Measurements from ENCODE around the gene BABAM1. TPM values are rescaled to one million over a fixed set of nuclear protein-coding genes. Genes with fewer than 3 reads are reported as not detected.

The BABAM1 gene
- total and polyA plus RNA-seq, 9 of the 15 experiments (the other 6 are each of a cell fraction or from before 2014, with no cell fraction given), result 14.7 to 160 (median 113) TPM

DNA sequence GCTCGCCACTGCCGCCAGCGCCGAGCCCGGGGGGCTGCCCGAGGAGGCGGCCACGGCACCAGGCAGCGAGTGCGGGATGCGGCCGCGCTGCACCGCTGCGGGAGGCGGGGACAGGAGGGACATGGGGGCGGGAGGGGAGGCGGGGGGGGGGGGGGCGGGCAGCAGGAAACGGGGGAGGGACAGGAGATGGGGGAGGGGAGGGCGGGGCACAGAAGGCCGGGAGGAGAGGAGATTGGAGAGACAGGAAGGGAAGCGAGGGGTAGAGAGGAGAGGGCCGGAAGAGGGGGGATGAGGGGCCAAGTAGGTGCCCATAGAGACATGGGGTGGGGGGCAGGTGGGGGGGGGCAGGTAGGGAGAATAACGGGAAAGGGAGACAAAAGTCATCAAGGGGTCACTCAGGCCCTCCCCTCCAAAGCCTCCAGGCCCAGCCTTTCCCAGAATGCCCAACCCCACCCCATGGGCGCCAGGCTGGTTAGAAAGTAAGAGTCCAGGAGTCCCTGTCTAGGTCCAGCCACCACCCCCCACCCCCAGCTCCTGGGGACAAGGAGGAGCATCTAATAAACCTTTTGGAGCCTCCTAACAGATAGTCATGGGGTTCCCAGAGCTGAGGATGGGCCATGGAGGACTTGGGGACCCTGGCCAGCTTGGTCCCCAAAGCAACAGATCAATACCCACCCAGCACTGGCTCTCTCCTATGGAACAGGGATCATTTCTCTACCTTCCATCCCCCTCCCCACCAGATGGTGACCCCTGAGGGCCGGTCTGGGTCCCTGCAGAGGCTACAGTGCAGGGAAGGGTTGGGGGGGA lies 31.1 kb upstream of the BABAM1 start (continued):
- TF ChIP-seq, protein P1, sequence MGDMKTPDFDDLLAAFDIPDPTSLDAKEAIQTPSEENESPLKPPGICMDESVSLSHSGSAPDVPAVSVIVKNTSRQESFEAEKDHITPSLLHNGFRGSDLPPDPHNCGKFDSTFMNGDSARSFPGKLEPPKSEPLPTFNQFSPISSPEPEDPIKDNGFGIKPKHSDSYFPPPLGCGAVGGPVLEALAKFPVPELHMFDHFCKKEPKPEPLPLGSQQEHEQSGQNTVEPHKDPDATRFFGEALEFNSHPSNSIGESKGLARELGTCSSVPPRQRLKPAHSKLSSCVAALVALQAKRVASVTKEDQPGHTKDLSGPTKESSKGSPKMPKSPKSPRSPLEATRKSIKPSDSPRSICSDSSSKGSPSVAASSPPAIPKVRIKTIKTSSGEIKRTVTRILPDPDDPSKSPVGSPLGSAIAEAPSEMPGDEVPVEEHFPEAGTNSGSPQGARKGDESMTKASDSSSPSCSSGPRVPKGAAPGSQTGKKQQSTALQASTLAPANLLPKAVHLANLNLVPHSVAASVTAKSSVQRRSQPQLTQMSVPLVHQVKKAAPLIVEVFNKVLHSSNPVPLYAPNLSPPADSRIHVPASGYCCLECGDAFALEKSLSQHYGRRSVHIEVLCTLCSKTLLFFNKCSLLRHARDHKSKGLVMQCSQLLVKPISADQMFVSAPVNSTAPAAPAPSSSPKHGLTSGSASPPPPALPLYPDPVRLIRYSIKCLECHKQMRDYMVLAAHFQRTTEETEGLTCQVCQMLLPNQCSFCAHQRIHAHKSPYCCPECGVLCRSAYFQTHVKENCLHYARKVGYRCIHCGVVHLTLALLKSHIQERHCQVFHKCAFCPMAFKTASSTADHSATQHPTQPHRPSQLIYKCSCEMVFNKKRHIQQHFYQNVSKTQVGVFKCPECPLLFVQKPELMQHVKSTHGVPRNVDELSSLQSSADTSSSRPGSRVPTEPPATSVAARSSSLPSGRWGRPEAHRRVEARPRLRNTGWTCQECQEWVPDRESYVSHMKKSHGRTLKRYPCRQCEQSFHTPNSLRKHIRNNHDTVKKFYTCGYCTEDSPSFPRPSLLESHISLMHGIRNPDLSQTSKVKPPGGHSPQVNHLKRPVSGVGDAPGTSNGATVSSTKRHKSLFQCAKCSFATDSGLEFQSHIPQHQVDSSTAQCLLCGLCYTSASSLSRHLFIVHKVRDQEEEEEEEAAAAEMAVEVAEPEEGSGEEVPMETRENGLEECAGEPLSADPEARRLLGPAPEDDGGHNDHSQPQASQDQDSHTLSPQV (IDR thresholded peaks at IDR 0.05), result 0 out of 2 replicates have a peak, but pooled peaks have one; percentile 42
- TF ChIP-seq GABPA (tag; conservative IDR thresholded peaks at IDR 0.05; ENCODE audit: low read depth), result peak; percentile 63
- TF ChIP-seq ZNF232 (CRISPR knock-in tag; IDR thresholded peaks at IDR 0.05), result no peak
- no peak for TF ChIP-seq HMG20A (CRISPR knock-in tag; conservative IDR thresholded peaks at IDR 0.05)
- TF ChIP-seq FOXK1 (CRISPR knock-in tag; IDR thresholded peaks at IDR 0.05; ENCODE audit: borderline replicate concordance), result no peak
- TF ChIP-seq MCM3 (IDR thresholded peaks at IDR 0.05), result no peak
- TF ChIP-seq CBFB (CRISPR knock-in tag; IDR thresholded peaks at IDR 0.05), result no peak
- TF ChIP-seq ZNF830 (CRISPR knock-in tag; IDR thresholded peaks at IDR 0.05), result no peak
- TF ChIP-seq PHTF2 (CRISPR knock-in tag; IDR thresholded peaks at IDR 0.05), result no peak
- no peak for TF ChIP-seq JUNB (CRISPR knock-in tag; conservative IDR thresholded peaks at IDR 0.05)
- TF ChIP-seq POLR2A (conservative IDR thresholded peaks at IDR 0.05), result 0 out of 2 replicates have a peak, but pooled peaks have one; percentile 39
- no peak for TF ChIP-seq CBX1 (IDR thresholded peaks at IDR 0.05; ENCODE audit: low read depth)
- TF ChIP-seq GATAD2B (IDR thresholded peaks at IDR 0.05; ENCODE audit: borderline replicate concordance), result 0 out of 2 replicates have a peak, but pooled peaks have one; percentile 8
- TF ChIP-seq ZNF589 (CRISPR knock-in tag; IDR thresholded peaks at IDR 0.05; ENCODE audit: low read depth), result 0 out of 2 replicates have a peak, but pooled peaks have one; percentile 9
- TF ChIP-seq NFIC (IDR thresholded peaks at IDR 0.05), result no peak
- no peak for TF ChIP-seq NR2C1 (IDR thresholded peaks at IDR 0.05)
- TF ChIP-seq NR2C1 (tag; IDR thresholded peaks at IDR 0.05), result no peak
- 0 out of 2 replicates have a peak, but pooled peaks have one; percentile 1 for TF ChIP-seq ZNF766 (CRISPR knock-in tag; conservative IDR thresholded peaks at IDR 0.05)
- no peak for TF ChIP-seq MCM2 (IDR thresholded peaks at IDR 0.05; ENCODE audit: low read depth)
- TF ChIP-seq RBM25 (IDR thresholded peaks at IDR 0.05; ENCODE audit: low read depth, low read length, severe bottlenecking), result peak; percentile 76
- TF ChIP-seq, protein P2, sequence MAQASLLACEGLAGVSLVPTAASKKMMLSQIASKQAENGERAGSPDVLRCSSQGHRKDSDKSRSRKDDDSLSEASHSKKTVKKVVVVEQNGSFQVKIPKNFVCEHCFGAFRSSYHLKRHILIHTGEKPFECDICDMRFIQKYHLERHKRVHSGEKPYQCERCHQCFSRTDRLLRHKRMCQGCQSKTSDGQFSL (CRISPR knock-in tag; IDR thresholded peaks at IDR 0.05), result 0 out of 2 replicates have a peak, but pooled peaks have one; percentile 30
- TF ChIP-seq, protein P2 (tag; IDR thresholded peaks at IDR 0.05), result peak in 1 of 2 experiments; percentile 90; a peak in 2 of 4 replicates
- TF ChIP-seq MAFK (IDR thresholded peaks at IDR 0.05; ENCODE audit: low read length), result no peak
- TF ChIP-seq, protein P3, sequence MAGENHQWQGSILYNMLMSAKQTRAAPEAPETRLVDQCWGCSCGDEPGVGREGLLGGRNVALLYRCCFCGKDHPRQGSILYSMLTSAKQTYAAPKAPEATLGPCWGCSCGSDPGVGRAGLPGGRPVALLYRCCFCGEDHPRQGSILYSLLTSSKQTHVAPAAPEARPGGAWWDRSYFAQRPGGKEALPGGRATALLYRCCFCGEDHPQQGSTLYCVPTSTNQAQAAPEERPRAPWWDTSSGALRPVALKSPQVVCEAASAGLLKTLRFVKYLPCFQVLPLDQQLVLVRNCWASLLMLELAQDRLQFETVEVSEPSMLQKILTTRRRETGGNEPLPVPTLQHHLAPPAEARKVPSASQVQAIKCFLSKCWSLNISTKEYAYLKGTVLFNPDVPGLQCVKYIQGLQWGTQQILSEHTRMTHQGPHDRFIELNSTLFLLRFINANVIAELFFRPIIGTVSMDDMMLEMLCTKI (IDR thresholded peaks at IDR 0.05; ENCODE audit: partially characterized antibody), result no peak

All from K562 (cell line).